HTR-8/SVneo (cell line): ENCODE measurements around the gene KRTAP24-1.

Experiments
- DNase-seq: peaks from one replicate; pipeline ENCODE4 v3.0.0; 2011; ENCODE audit warnings: low spot score, mixed read lengths; ENCODE audit not compliant: insufficient read length
- FAIRE-seq: peaks from 2 replicates; lab custom pipeline; 2011; peaks lifted over from hg19 to GRCh38; lab: Jason Lieb, UNC

The KRTAP24-1 gene

GRCh38 chr21:30238168-30238567, 44.6 kb downstream of the KRTAP24-1 start:
- no peak for FAIRE-seq

GRCh38 chr21:30234643-30235042, 48.1 kb downstream of the KRTAP24-1 start:
- FAIRE-seq (no peak), DNase-seq (no peak)

More at GRCh38 chr21:30238168-30238567, 44.6 kb downstream of the KRTAP24-1 start:
- DNase-seq: no peak

- no peak for FAIRE-seq
Measured at GRCh38 chr21:30234050-30234449, 48.7 kb downstream of the KRTAP24-1 start.

DNA sequence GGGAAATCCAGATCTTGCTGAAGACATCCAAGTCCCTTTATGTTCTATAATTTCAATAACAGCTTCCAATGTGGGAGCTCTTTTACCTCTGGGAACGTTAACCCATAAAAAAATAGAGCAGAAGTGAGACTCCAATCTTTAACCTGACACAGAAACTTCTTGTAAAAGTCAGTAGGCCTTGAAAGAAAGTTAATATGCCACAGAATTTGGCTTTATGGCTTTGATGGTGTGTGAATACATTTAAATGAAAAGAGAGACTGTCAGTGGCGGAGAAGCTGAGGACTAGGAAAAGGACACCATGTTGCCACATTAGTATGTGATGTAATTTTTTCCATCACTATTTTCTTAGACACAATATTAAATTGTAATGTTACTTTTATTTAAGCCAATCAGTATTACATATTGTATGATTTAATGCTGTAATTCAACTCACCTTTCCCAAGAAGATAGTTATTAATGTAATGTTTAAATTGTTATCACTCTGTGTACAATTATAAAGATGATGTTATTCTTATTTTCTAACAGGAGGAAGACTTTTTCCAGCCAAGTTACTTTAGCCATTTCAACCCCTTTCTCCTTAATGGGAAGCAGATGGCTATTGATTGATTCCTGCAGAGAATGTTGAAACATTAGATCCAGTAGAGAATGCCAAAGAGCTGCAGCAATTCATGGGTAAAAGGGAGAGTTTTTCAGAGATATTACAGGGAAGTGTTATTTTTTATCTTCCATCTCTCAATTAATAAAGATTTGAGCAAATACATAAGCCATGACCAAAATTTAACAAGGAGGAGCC, 49.3 kb downstream of the KRTAP24-1 start:
- DNase-seq (no peak), FAIRE-seq (no peak)

More at GRCh38 chr21:30234050-30234449, 48.7 kb downstream of the KRTAP24-1 start:
- DNase-seq: no peak

DNA sequence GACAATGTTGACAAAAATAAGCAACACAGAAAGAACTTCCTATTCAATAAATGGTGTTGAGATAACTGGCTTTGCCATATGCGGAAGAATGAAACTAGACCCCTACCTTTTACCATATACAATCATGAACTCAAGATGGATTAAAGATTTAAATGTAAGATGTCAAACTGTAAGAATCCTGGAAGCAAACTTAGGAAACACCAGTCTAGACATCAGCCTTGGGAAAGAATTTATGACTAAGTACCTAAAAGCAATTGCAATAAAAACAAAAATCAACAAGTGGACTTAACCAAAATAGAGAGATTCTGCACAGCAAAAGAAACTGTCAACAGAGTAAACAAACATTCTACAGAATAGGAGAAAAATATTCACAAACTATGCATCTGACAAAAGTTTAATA, 50.7 kb downstream of the KRTAP24-1 start:
- DNase-seq (no peak), FAIRE-seq (no peak)
